Smooth muscle cell (in vitro differentiated cells): Measurements from ENCODE around the gene PTPN3. TPM values are rescaled to one million over a fixed set of nuclear protein-coding genes. Genes with fewer than 3 reads are reported as not detected.

Source experiments
- DNase-seq: peaks from one replicate; lab custom pipeline; 2025; ENCODE audit not compliant: unreplicated experiment; lab: John Stamatoyannopoulos, UW
- H2AFZ ChIP-seq: fragments of 200-600 bp; sonication (generic); 2 replicates; pipeline ENCODE4 v1.6.0; 2016; ENCODE audit warnings: antibody characterized with exemption, low read depth, mild to moderate bottlenecking
- H3F3A ChIP-seq: fragments of 200-600 bp; sonication (generic); 2 replicates; pipeline ENCODE4 v1.6.0; 2017; ENCODE audit warnings: antibody characterized with exemption, low read depth
- H3K27ac ChIP-seq: fragments of 200-600 bp; sonication (generic); 2 replicates; pipeline ENCODE4 v1.5.1; 2016; ENCODE audit warnings: low read depth, mild to moderate bottlenecking
- H3K27me3 ChIP-seq: fragments of 200-600 bp; sonication (generic); 2 replicates; pipeline ENCODE4 v1.6.1; 2016; ENCODE audit warnings: low read depth, mild to moderate bottlenecking
- H3K36me3 ChIP-seq: fragments of 200-600 bp; sonication (generic); 2 replicates; pipeline ENCODE4 v1.5.1; 2016; ENCODE audit warnings: low read depth
- H3K4me1 ChIP-seq: fragments of 200-600 bp; sonication (generic); 2 replicates; pipeline ENCODE4 v1.5.1; 2016; ENCODE audit warnings: low read depth
- H3K4me2 ChIP-seq: fragments of 200-600 bp; sonication (generic); 2 replicates; pipeline ENCODE4 v1.6.0; 2016; ENCODE audit warnings: mild to moderate bottlenecking
- H3K4me3 ChIP-seq: fragments of 200-600 bp; sonication (generic); 2 replicates; pipeline ENCODE4 v1.5.1; 2016; ENCODE audit warnings: mild to moderate bottlenecking
- H3K79me2 ChIP-seq: fragments of 200-600 bp; sonication (generic); 2 replicates; pipeline ENCODE4 v1.6.0; 2016; ENCODE audit warnings: low read depth, mild to moderate bottlenecking
- H3K9ac ChIP-seq: fragments of 200-600 bp; sonication (generic); 2 replicates; pipeline ENCODE4 v1.6.0; 2016; ENCODE audit warnings: low read depth
- H3K9me3 ChIP-seq: fragments of 200-600 bp; sonication (generic); replicated peaks from 2 replicates; pipeline ENCODE4 v1.5.1; 2016; ENCODE audit warnings: low read depth
- H4K20me1 ChIP-seq: fragments of 200-600 bp; sonication (generic); 2 replicates; pipeline ENCODE4 v1.6.0; 2016; ENCODE audit warnings: low read depth
- WGBS: methylation state at CpG from one replicate; pipeline ENCODE4 v1.1.7; 2016; ENCODE audit warnings: low lambda C conversion rate; 5-methylcytosine and 5-hydroxymethylcytosine counted together
- polyA plus RNA-seq: library from polyadenylated mRNA; unstranded; fragments of >200 nt; fragmentation: Nextera tagmentation; extraction: Ambion mirVana; gene quantifications from 2 replicates; pipeline ENCODE4 v1.2.1, GENCODE V29; 2016
- total RNA-seq: library from RNA; depleted of rRNA; stranded (reverse); fragments of >200 nt; gene quantifications from 2 replicates; pipeline ENCODE4 v1.2.3, GENCODE V29; 2014
- TF ChIP-seq, protein P1 (sequence below): fragments of 200-600 bp; sonication (generic); IDR thresholded peaks from 2 replicates; pipeline ENCODE4 v1.5.1; 2017; ENCODE audit warnings: borderline replicate concordance, mild to moderate bottlenecking, antibody characterized with exemption; ENCODE audit not compliant: insufficient read depth, poor library complexity, severe bottlenecking

PTPN3 gene
- total and polyA plus RNA-seq, 2 experiments from 2014 or later, result 2.2 to 5.5 TPM

GRCh38 chr9:109478665-109479380, 19.3 kb downstream of the PTPN3 start:
- Histone ChIP-seq H3K79me2 (no peaks in the 10 kb centered on the region), H3K9ac (no peak overlapping the region), H2AFZ (no peak overlapping the region), H3K27me3 (no peaks in the 10 kb centered on the region), H3K27ac (no peak overlapping the region), H3K4me2 (no peak overlapping the region), H3K4me1 (no peaks in the 10 kb centered on the region), H4K20me1 (peaks cover 16% of the 10 kb centered on the region), H3K9me3 (no peaks in the 10 kb centered on the region), H3K36me3 (no peaks in the 10 kb centered on the region), H3F3A (no peaks in the 10 kb centered on the region), H3K4me3 (no peak overlapping the region)
- DNase-seq, result no peak
- TF ChIP-seq, protein P1, sequence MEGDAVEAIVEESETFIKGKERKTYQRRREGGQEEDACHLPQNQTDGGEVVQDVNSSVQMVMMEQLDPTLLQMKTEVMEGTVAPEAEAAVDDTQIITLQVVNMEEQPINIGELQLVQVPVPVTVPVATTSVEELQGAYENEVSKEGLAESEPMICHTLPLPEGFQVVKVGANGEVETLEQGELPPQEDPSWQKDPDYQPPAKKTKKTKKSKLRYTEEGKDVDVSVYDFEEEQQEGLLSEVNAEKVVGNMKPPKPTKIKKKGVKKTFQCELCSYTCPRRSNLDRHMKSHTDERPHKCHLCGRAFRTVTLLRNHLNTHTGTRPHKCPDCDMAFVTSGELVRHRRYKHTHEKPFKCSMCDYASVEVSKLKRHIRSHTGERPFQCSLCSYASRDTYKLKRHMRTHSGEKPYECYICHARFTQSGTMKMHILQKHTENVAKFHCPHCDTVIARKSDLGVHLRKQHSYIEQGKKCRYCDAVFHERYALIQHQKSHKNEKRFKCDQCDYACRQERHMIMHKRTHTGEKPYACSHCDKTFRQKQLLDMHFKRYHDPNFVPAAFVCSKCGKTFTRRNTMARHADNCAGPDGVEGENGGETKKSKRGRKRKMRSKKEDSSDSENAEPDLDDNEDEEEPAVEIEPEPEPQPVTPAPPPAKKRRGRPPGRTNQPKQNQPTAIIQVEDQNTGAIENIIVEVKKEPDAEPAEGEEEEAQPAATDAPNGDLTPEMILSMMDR, result no peak
- WGBS, result 96% methylated on average over 10 of the region's 10 CpGs

DNA sequence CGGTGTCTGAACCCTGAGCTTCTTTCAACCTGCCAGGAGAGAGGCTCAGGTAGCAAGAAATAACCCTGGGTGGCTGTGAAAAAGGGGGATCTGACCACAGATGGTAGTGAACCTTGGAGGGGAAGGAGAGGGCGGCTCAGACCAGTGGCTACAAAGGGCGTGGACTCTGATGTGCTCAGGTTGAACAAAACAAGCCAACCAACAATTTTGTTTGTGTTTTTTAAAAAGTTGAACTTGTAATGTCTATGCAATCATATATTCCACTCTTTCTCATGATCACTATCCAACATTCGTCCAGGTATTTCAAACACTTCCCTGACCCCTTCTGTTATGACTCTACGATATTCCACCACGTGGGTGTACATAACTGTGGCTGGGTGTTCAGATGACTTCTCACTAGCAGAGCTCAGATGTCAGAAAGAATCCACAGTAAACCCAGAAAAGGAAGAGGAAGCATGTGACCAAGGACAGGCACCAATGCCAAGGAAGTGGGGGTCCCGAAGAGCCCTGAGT, 20.0 kb downstream of the PTPN3 start:
- no peak overlapping the region for H3K9ac ChIP-seq
- H4K20me1 ChIP-seq, result peaks cover 13% of the 10 kb centered on the region
- DNase-seq, result no peak
- peak overlapping the region; percentile 43 for H3K27ac ChIP-seq
- 91% methylated on average over 7 of the region's 7 CpGs for WGBS
- no peak overlapping the region for H3K4me2 ChIP-seq
- no peaks in the 10 kb centered on the region for H3K9me3 ChIP-seq
- H2AFZ ChIP-seq, result no peak overlapping the region
- H3K79me2 ChIP-seq, result no peaks in the 10 kb centered on the region
- TF ChIP-seq, protein P1, result no peak
- H3K27me3 ChIP-seq, result no peaks in the 10 kb centered on the region
- H3K4me1 ChIP-seq, result no peaks in the 10 kb centered on the region
- no peaks in the 10 kb centered on the region for H3K36me3 ChIP-seq
- no peak overlapping the region for H3K4me3 ChIP-seq
- H3F3A ChIP-seq, result no peaks in the 10 kb centered on the region

GRCh38 chr9:109477258-109478050, 20.7 kb downstream of the PTPN3 start:
- 72% methylated on average over 11 of the region's 11 CpGs for WGBS
- no peaks in the 10 kb centered on the region for H3K36me3 ChIP-seq
- no peak overlapping the region for H3K9ac ChIP-seq
- peak overlapping the region; percentile 43 for H3K27ac ChIP-seq
- no peaks in the 10 kb centered on the region for H3F3A ChIP-seq
- H3K27me3 ChIP-seq, result no peaks in the 10 kb centered on the region
- no peaks in the 10 kb centered on the region for H3K4me1 ChIP-seq
- DNase-seq, result no peak
- no peak overlapping the region for H3K4me3 ChIP-seq
- H3K9me3 ChIP-seq, result no peaks in the 10 kb centered on the region
- TF ChIP-seq, protein P1, result no peak
- no peak overlapping the region for H2AFZ ChIP-seq
- H3K79me2 ChIP-seq, result no peaks in the 10 kb centered on the region
- H3K4me2 ChIP-seq, result no peak overlapping the region
- H4K20me1 ChIP-seq, result peaks cover 7% of the 10 kb centered on the region
